Thyroid gland (tissue), 4 donors: ENCODE data around the gene GPHB5.

Experiments used
- POLR2A ChIP-seq, 2 donors: fragments of 450-650 bp; IDR thresholded peaks; one replicate each; pipeline ENCODE4 v1.6.1; 2017; ENCODE audit warnings: antibody characterized with exemption in 2 of 2, mild to moderate bottlenecking in 2 of 2, moderate library complexity in 1 of 2
- TF ChIP-seq, protein P1 (sequence below), 6 experiments: fragments of 200-600 bp in 3 of 6; fragments of 450-650 bp in 3 of 6; sonication (generic) in 3 of 6; IDR thresholded peaks; one replicate each; pipeline ENCODE4 v1.5.1; 2016 to 2019; ENCODE audit warnings: antibody characterized with exemption in 6 of 6, mild to moderate bottlenecking in 2 of 6, inconsistent platforms in 1 of 6, moderate library complexity in 1 of 6

DNA sequence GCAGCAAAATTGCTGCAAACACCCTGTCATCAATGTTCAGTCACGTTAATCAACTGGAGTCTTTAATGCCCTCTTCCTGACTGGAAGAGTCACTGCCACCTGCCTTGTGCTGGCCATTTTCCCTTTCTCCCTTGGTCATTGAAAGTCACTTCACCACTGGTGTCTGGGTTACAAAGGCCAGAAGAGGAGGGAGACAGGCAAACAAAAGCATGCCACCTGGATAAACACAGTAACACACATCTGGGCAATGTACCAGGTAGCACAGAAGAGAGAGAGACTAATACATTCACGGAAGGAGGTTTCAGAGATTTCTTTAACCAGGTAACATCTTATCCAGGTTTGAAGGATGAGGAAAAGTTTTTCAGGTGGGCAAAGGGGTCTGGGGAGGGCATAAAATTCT is 32.7 kb downstream of the GPHB5 start:
- TF ChIP-seq POLR2A (IDR thresholded peaks at IDR 0.05) = no peak
- TF ChIP-seq, protein P1, sequence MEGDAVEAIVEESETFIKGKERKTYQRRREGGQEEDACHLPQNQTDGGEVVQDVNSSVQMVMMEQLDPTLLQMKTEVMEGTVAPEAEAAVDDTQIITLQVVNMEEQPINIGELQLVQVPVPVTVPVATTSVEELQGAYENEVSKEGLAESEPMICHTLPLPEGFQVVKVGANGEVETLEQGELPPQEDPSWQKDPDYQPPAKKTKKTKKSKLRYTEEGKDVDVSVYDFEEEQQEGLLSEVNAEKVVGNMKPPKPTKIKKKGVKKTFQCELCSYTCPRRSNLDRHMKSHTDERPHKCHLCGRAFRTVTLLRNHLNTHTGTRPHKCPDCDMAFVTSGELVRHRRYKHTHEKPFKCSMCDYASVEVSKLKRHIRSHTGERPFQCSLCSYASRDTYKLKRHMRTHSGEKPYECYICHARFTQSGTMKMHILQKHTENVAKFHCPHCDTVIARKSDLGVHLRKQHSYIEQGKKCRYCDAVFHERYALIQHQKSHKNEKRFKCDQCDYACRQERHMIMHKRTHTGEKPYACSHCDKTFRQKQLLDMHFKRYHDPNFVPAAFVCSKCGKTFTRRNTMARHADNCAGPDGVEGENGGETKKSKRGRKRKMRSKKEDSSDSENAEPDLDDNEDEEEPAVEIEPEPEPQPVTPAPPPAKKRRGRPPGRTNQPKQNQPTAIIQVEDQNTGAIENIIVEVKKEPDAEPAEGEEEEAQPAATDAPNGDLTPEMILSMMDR (IDR thresholded peaks at IDR 0.05) = no peak
